Activated B cell treated with CpG ODN at 0.5 μM for 24 hours (primary cell): ENCODE results near the gene LRBA. TPM values are rescaled to one million over a fixed set of nuclear protein-coding genes. Genes with fewer than 3 reads are reported as not detected.

ENCODE experiments used
- ATAC-seq: fragments of 200-7000 bp; cut with Tn5 transposase; one replicate; pipeline ENCODE4 v1.10.0; 2021; ENCODE audit warnings: low read depth, mild to moderate bottlenecking, moderate library complexity
- CTCF ChIA-PET: fragments of 350-600 bp; sonication (Branson Sonifier 250); formaldehyde crosslinking; loops from one replicate; lab custom pipeline; 2021; ENCODE audit warnings: antibody characterized with exemption; lab: Charles Lee
- POLR2A ChIA-PET: fragments of 350-600 bp; sonication (Branson Sonifier 250); formaldehyde crosslinking; loops from one replicate; lab custom pipeline; 2021; ENCODE audit warnings: antibody characterized with exemption; lab: Charles Lee
- DNase-seq: peaks from one replicate; pipeline ENCODE4 v3.0.0; 2022
- H3K27ac Mint-ChIP-seq: one replicate; pipeline ENCODE4 v1.8.0; 2020; ENCODE audit warnings: mixed read lengths
- H3K27me3 Mint-ChIP-seq: one replicate; pipeline ENCODE4 v1.8.0; 2021; ENCODE audit warnings: mixed read lengths
- H3K36me3 Mint-ChIP-seq: one replicate; pipeline ENCODE4 v1.8.0; 2021; ENCODE audit warnings: low read depth, mixed read lengths
- H3K4me1 Mint-ChIP-seq: one replicate; pipeline ENCODE4 v1.8.0; 2021; ENCODE audit warnings: mixed read lengths
- H3K4me3 Mint-ChIP-seq: one replicate; pipeline ENCODE4 v1.8.0; 2020; ENCODE audit warnings: mild to moderate bottlenecking, mixed read lengths
- H3K9me3 Mint-ChIP-seq: one replicate; pipeline ENCODE4 v1.8.0; 2020; ENCODE audit warnings: mixed read lengths
- intact Hi-C: fragments of 100-400 bp; cut with micrococcal nuclease; formaldehyde crosslinking; loops from one replicate; pipeline ENCODE4 v1.15.1; 2024
- total RNA-seq: library from RNA; stranded (reverse); gene quantifications from 2 replicates; pipeline ENCODE4 v1.2.3, GENCODE V29; 2022
- TF ChIP-seq, protein P1 (sequence below): fragments of 200-600 bp; IDR thresholded peaks from one replicate; pipeline ENCODE4 v1.8.0; 2022; ENCODE audit warnings: antibody characterized with exemption, mild to moderate bottlenecking

The LRBA gene
- total RNA-seq, 1 donor from 2014 or later, result 66.5 TPM

DNA sequence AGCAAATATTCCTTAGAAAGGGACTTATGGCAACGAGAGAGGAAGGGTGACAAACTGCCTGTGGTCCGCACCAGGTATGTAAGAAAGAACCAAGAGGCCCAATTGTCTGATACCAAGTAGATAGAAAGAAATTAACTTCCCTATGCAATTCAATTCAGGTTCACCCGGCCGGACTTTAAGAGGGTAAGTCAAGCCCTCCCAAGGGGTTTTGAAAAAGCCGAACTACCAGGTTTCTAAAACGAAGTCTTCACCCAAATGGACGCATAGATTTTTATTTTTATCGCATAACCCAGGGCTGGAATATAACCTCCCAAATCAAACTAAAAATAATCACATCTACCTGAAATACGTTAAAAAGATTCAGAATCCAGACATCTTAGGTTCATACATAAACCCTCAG is 434.8 kb downstream of the LRBA start:
- H3K4me3 Mint-ChIP-seq, result no peak overlapping the region
- H3K4me1 Mint-ChIP-seq, result no peaks in the 10 kb centered on the region
- DNase-seq (no peak), ATAC-seq (no peak)
- CTCF ChIA-PET, result no interaction called here
- no peaks in the 10 kb centered on the region for H3K27me3 Mint-ChIP-seq
- H3K27ac Mint-ChIP-seq, result no peak overlapping the region
- TF ChIP-seq, protein P1, sequence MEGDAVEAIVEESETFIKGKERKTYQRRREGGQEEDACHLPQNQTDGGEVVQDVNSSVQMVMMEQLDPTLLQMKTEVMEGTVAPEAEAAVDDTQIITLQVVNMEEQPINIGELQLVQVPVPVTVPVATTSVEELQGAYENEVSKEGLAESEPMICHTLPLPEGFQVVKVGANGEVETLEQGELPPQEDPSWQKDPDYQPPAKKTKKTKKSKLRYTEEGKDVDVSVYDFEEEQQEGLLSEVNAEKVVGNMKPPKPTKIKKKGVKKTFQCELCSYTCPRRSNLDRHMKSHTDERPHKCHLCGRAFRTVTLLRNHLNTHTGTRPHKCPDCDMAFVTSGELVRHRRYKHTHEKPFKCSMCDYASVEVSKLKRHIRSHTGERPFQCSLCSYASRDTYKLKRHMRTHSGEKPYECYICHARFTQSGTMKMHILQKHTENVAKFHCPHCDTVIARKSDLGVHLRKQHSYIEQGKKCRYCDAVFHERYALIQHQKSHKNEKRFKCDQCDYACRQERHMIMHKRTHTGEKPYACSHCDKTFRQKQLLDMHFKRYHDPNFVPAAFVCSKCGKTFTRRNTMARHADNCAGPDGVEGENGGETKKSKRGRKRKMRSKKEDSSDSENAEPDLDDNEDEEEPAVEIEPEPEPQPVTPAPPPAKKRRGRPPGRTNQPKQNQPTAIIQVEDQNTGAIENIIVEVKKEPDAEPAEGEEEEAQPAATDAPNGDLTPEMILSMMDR, result no peak
- peaks cover 59% of the 10 kb centered on the region for H3K36me3 Mint-ChIP-seq
- intact Hi-C loops, result no loop called here
- H3K9me3 Mint-ChIP-seq, result peaks cover 8% of the 10 kb centered on the region
- POLR2A ChIA-PET, result no interaction called here

DNA sequence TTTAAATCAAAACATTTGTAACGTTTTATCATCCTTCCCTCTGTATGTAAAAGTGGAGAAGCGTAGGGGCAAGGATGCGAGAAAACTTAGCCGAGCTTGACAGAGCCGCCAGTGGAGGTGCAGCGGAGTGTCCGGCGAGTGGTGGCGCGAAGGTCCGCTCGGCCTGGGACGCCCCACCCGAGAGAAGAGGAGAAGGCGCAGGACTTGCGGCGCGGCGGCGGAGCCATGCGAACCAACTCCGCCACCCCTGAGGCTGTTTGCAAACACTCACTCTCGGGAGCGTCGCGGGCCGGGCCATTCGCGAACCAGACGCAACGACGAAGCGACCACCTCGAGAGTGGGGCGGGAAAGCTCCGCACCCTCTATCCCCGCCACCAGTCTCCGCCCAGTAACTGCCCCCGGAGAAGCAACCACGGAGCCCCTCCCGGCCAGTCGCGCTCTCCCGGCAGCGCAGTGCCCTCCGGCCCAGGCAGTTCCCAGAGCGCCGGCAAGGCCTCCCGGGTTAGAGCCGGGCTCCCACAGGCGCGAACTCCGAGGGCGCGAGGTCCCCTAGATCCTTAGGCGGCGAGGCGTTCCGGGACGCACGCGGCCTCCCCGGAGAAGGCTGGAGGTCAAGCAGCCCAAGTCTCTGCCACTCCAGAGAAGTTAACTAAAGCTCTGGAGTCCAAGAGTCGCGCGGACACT is 435.4 kb downstream of the LRBA start:
- H3K27me3 Mint-ChIP-seq, result no peaks in the 10 kb centered on the region
- TF ChIP-seq, protein P1, result no peak
- ChIA-PET CTCF (no interaction called here), POLR2A (no interaction called here)
- peaks cover 8% of the 10 kb centered on the region for H3K9me3 Mint-ChIP-seq
- intact Hi-C loops, result no loop called here
- peaks cover 56% of the 10 kb centered on the region for H3K36me3 Mint-ChIP-seq
- H3K4me3 Mint-ChIP-seq, result no peak overlapping the region
- ATAC-seq (no peak), DNase-seq (no peak)
- no peak overlapping the region for H3K27ac Mint-ChIP-seq
- no peaks in the 10 kb centered on the region for H3K4me1 Mint-ChIP-seq

DNA sequence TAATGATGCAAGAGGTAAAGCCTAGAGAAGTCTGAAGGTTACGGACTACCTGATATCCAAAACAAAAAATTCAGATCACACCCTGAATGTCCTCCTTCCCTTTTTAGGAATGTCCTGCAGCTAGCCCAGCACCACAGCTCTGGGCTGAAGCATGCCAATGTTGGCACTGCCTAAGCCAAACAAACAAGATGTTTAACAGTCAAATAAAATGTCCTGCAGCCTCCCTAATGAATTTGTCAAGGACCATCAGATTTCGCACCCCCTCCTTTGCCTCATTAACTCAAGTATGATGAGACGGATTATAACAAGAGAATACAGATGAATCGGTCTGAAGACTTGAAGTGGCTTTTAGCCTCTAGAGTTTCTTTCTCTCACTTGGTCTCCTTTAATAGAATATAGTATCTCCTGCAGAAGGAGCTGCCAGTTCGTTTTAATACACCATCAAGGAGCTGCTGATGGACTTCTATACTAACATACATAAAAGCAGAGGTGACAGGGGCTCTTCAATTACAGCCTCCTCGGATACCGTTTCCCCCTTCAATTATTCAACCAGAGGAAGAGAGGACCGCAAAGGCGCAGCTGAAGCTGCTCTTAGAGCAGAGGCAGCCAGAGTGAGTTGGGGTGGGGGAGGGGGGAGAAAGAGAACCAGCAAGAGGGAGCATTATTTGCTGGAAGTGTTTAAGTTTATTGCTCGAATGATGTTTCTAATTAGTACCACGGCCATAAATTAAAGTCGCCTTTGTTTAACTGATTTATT is 436.2 kb downstream of the LRBA start:
- intact Hi-C loops, result no loop called here
- Mint-ChIP-seq H3K4me1 (no peaks in the 10 kb centered on the region), H3K4me3 (no peak overlapping the region), H3K27me3 (no peaks in the 10 kb centered on the region), H3K27ac (no peak overlapping the region), H3K9me3 (peaks cover 6% of the 10 kb centered on the region), H3K36me3 (peaks cover 51% of the 10 kb centered on the region)
- ATAC-seq, result no peak
- CTCF ChIA-PET, result no interaction called here
- TF ChIP-seq, protein P1, result no peak
- POLR2A ChIA-PET, result no interaction called here
- DNase-seq, result no peak

DNA sequence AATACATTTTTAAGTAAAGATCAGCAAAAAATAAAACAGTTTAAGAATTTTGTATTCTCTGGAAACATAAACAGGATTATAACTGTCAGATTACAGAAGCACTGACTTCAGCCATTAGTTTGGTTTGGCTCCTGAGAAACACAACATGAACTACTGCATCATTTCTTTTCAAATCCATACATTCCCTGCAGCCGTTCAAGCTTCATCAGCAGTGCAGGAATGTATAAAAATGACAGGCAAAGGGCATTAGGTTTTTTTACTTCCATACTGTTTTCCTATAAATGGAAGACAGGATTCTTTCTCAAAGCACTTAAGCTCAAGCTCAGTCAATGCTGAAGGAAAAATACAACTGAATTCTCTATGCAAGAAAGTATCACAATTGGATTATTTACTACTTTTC is 437.3 kb downstream of the LRBA start:
- no peak for DNase-seq
- H3K9me3 Mint-ChIP-seq, result peaks cover 4% of the 10 kb centered on the region
- TF ChIP-seq, protein P1, result no peak
- peaks cover 41% of the 10 kb centered on the region for H3K36me3 Mint-ChIP-seq
- POLR2A ChIA-PET, result no interaction called here
- no peaks in the 10 kb centered on the region for H3K4me1 Mint-ChIP-seq
- no peaks in the 10 kb centered on the region for H3K27me3 Mint-ChIP-seq
- no peak overlapping the region for H3K4me3 Mint-ChIP-seq
- H3K27ac Mint-ChIP-seq, result no peak overlapping the region
- intact Hi-C loops, result no loop called here
- CTCF ChIA-PET, result no interaction called here
- no peak for ATAC-seq

DNA sequence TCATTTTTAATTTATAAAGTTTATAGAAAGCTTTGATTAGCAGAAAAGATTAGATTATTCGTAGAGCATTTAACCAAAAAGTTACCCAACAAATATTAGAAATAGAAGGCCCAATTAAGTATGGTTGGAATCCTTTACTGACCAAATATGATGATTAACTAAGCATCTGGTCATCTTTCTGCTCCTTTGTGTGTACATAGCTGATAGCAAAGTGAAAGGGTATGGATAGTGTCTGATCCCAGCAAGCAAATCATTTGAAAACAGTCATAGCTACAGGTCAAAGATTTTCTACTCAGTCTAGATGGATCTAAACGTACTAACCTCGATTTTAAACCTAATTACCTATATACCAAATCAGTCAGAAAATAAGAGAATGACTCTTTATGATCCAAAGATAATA is 440.4 kb downstream of the LRBA start:
- Mint-ChIP-seq H3K4me3 (no peak overlapping the region), H3K9me3 (no peaks in the 10 kb centered on the region), H3K36me3 (peaks cover 18% of the 10 kb centered on the region), H3K27ac (no peak overlapping the region), H3K4me1 (no peaks in the 10 kb centered on the region), H3K27me3 (no peaks in the 10 kb centered on the region)
- CTCF ChIA-PET, result no interaction called here
- intact Hi-C loops, result no loop called here
- no peak for DNase-seq
- TF ChIP-seq, protein P1, result no peak
- POLR2A ChIA-PET, result no interaction called here
- no peak for ATAC-seq
